ENCODE measurements around the gene SLX9. TPM values are rescaled to one million over a fixed set of nuclear protein-coding genes. Genes with fewer than 3 reads are reported as not detected.

SLX9 gene
- total RNA-seq, 1 experiment from 2014 or later: 74.3 TPM

DNA sequence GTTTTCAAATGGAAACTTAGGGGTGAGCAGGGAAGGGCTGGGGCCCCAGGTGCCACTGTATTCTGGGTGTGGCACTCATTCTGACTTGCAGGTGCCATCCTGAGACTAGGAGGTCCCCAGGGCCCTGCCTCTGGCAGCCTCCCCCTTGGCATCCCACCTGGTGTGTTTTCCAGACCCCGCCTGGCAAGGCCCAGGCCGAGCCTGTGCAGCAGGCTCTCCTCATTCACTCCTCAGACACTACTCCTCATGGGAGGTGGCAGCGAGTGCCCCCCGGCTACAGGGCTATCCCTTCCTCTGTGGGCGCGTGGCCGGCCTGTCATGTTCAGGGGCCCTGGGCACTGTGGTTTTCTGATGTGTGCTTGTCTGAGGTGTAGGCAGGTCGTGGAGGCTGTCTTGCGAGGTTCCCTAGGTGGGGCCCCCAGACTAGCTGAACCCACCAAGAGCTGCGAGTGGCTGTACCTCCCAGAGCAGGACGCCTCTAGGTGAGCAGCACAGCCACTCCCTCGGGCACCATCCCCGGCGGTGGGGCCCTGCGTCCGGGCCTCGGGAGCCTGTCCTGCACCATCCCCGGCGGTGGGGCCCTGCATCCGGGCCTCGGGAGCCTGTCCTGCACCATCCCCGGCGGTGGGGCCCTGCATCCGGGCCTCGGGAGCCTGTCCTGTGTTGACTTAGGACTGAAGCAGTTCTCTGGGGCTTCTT lies 13.2 kb downstream of the SLX9 start:
- Mint-ChIP-seq H3K9me3 (no peaks in the 10 kb centered on the region), H3K27me3 (ENCODE audit: low read depth) (peaks cover 2% of the 10 kb centered on the region; the same call in 1 of the 2 replicates), H3K36me3 (ENCODE audit: insufficient read depth in 1 of 3, low read depth in 3 of 3) (peaks cover 13 to 37% (median 26%) of the 10 kb centered on the region in 3 experiments; a peak in 6 of 7 replicates), H3K4me1 (peaks cover 2% of the 10 kb centered on the region in 2 experiments; a peak in 2 of 4 replicates), H3K27ac (peak overlapping the region in 1 of 3 experiments; percentile 49; a peak in 1 of 7 replicates), H3K4me3 (no peak overlapping the region)
- no peak overlapping the region for H3T11ph ChIP-seq (ENCODE audit: low read length)
- H3K23ac ChIP-seq (ENCODE audit: insufficient read length, low read depth, low read length): no peak overlapping the region
- no peak overlapping the region for H2BK5ac ChIP-seq (ENCODE audit: insufficient read length, low read length)
- H3K56ac ChIP-seq (ENCODE audit: insufficient read length, low read depth, low read length): no peak overlapping the region
- TF ChIP-seq CTCF (conservative IDR thresholded peaks at IDR 0.05): no peak
- no peaks in the 10 kb centered on the region for H3K23me2 ChIP-seq (ENCODE audit: insufficient read length, low read depth, low read length, poor library complexity, severe bottlenecking)
- H4K8ac ChIP-seq (replicated peaks; ENCODE audit: insufficient read length, low read depth, low read length): no peak overlapping the region
- no peaks in the 10 kb centered on the region for H3K4me1 ChIP-seq (ENCODE audit: insufficient read depth, low read length)
- H3K4ac ChIP-seq (ENCODE audit: low read depth, low read length): no peak overlapping the region
- H2AFZ ChIP-seq (ENCODE audit: low read length): no peak overlapping the region
- H3K27me3 ChIP-seq (ENCODE audit: insufficient read depth, low read length): no peaks in the 10 kb centered on the region
- no peaks in the 10 kb centered on the region for H4K20me1 ChIP-seq (ENCODE audit: control insufficient read depth, insufficient read depth, insufficient read length)
- peaks cover 24% of the 10 kb centered on the region; the same call in 1 of the 2 replicates for H3K79me2 ChIP-seq (ENCODE audit: insufficient read depth, low read length)
- no peak overlapping the region for H3K4me2 ChIP-seq (ENCODE audit: insufficient read depth, insufficient read length, low read length)
- H4K5ac ChIP-seq (ENCODE audit: insufficient read length, low read depth, low read length): no peak overlapping the region
- H3K79me1 ChIP-seq (ENCODE audit: insufficient read depth, low read depth, low read length, poor library complexity, severe bottlenecking): peaks cover 6% of the 10 kb centered on the region
- no peak overlapping the region for H2BK120ac ChIP-seq (ENCODE audit: low read depth, low read length, poor library complexity, severe bottlenecking)
- H3K27ac ChIP-seq (ENCODE audit: insufficient read length, low read depth, low read length): no peak overlapping the region
- H3K9me3 ChIP-seq (ENCODE audit: control insufficient read depth, low read depth, low read length): no peaks in the 10 kb centered on the region
- no peak overlapping the region for H2AK5ac ChIP-seq (ENCODE audit: insufficient read length, low read length)
- H3K9ac ChIP-seq (ENCODE audit: extremely low read depth, insufficient read length, low read length): no peak overlapping the region
- no peak overlapping the region for H2BK15ac ChIP-seq (ENCODE audit: low read depth, low read length)
- H2BK20ac ChIP-seq (ENCODE audit: low read depth, low read length, poor library complexity, severe bottlenecking): no peak overlapping the region
- no CpG with 5 or more reads among the region's 25 CpGs for WGBS (ENCODE audit: extremely low coverage, insufficient read length, low lambda C conversion rate)
- no peak overlapping the region for H2BK12ac ChIP-seq (ENCODE audit: insufficient read length, low read depth, low read length)
- H3K14ac ChIP-seq (ENCODE audit: insufficient read depth, low read length): no peak overlapping the region
- H4K91ac ChIP-seq (ENCODE audit: insufficient read length, low read depth, low read length): no peak overlapping the region
- no peak overlapping the region for H3K18ac ChIP-seq (ENCODE audit: insufficient read length, low read depth, low read length)
- DNase-seq: no peak
